Measurements from ENCODE around the gene TMEM121B.
"Not testable (repeated sequence)": the region's sequence is repeated elsewhere in the genome, so short reads cannot be mapped to it uniquely, and the experiment has no call there.

The TMEM121B gene

DNA sequence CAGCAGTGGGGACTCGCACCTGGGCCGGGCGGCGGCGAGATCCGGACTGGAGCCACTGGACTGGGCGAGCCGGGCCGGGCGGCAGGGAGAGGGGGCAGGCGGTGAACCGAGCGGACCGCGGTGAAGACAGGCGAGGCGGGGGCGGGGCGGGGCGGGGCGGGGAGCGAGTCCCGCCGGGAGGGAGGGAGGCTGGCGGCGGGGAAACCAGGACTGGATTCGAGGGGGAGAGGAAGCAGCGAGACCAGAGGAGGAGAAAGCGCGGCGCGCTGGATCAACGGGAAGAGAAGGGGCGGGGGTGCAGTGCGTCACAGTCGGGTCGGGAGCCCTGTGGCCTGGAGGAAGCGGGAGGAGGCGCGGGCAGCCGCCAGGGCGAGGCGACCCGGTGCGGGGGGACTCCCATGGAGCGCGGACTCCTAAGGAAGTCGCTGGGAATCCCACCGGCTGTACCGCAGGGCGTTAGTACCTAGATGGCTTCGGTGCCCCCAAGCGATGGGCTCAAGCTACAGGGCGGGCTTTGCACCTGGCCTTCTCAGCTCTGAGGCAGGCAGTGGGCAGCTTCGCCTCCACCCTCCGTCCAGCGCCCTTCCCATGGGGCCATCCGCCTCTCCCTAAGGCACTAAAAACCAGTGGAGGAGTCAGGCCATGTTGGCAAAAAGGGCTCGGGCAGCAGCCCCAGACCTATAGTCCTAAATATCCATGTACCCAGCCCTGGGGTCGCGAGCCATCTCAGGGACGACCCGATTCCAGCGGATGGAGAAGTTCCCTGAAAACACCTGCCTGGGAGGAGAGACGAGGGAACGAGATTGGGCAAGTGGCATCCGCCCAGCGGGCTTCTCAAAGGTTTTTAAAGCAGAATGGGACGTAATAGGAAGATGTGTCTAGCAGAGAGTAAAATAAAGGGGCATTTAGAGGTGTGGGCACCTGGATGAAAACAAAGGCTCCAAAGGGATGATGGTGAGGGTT, at the start of gene TMEM121B:
Gene TMEM121B (minus strand): TSS at position 128 of the 963 bp plus-strand sequence. CDS start 233 bp downstream, outside the sequence.
- DNase-seq, result no peak

DNA sequence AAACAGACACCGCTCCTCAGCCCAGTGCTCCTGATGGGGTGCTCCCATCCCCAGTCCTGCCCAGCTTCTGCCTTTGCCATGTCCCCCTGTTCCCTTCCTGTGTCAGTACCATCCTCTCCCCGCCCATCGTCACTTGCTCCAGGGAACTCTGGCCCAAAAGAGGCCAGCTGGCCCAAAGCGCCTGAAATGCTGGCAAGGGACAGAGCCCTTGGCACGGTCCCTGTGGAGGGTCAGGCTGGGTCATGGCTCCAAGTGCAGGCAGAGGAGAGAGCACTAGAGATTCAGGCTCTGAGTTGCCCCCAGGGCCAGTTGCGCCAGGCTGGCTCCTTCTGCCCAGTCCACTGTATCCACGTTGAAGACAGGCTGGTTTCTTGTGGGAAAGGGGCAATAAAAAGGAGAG, 46.3 kb upstream of the TMEM121B start:
- no peak for DNase-seq

DNA sequence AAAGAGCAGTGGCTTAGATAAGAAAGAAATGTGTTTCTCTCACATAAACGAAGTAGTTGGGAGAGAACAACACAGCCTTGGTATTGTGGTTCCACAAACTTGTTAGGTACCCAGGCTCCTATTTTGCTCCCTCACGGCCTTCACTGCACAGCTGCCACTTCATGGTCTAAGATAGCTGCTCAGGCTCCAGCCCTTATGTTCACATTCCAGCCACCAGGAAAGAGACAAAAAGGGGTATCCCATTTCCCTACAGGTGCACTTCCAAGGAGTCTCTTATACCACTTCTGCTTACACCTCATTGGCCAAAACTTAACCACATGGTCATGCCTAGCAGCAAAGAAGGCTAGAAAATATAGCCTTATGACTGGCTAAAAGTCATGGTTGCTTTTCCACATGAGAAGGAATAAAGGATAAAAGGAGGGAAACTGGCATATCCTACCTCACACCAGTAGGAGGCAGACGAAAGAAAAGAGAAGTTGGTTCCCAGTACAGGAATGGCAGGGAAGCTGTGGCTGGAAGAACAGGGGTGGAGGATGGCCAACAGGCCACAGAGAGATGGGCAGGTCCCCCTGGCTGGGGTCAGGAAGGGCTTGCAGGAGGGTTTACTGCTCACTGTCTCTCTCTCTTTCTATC, 43.3 kb upstream of the TMEM121B start:
- DNase-seq, result no peak

GRCh38 chr22:17162731-17163130, 41.6 kb upstream of the TMEM121B start:
- no peak for DNase-seq

DNA sequence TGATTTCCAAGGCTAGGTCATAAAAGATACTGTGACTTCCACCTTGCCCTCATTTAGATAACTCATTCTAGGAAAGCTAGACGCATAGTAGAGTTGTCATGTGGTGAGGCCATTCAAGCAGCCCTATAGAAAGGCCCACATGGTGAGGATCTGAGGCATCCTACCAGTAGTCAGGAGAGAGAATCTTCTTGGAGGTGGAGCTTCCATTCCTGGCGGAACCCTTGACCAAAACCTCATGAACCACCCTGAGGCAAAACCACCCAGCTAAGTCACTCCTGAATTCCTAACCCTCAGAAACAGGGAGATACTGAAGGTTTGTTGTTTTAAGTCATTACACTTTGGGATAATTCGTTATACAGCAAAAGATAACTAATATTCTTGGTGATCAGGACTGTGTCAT, 40.8 kb upstream of the TMEM121B start:
- no peak for DNase-seq

DNA sequence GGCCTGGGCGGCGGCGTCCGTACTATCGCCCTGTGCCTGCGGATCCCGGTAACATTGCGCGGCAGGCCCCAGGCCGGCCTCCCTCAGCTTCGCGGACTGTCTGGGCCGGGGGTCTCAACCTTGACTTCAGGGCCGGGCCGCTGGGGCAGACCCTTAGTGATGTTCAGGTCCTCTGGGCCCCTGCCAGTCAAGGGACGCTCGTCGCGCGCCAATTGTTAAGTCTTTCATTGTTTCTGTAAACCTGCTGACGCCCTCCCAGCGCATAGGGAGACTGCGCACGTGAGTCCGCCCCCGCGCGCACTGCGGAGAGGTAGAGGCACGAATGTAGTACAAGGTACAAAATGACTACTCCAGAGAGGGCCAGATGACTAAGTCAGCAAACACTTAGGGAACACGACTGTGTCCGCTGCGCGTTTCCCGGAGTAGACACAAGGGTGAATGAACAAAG, 38.4 kb upstream of the TMEM121B start:
- DNase-seq, result no peak

- peak; percentile 46 for DNase-seq
Observed at GRCh38 chr22:17158568-17159503, 37.7 kb upstream of the TMEM121B start, which contains the start of gene HDHD5. HDHD5 (minus strand) TSS chr22:17159277; CDS start chr22:17159251, 26 bp downstream.

DNA sequence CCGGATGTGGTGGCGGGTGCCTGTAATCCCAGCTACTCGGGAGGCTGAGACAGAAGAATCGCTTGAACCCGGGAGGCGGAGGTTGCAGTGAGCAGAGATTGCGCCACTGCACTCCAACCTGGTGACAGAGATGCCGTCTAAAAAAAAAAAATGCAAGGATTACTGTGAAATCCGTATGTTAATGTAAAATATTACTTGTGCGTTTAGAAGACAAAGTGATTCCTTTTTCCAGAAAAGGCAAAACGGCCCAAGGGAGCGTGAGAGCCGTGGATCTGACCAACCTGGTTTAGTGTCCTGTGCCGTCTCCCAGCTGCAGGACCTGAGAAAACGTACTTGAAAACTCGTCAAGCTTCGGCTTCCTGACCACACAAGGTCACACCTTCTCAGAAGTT, 37.0 kb upstream of the TMEM121B start:
- DNase-seq, result no peak

GRCh38 chr22:17157714-17158113, 36.6 kb upstream of the TMEM121B start:
- DNase-seq, result no peak

- no peak for DNase-seq
Observed at GRCh38 chr22:17155941-17156340, 34.8 kb upstream of the TMEM121B start.

GRCh38 chr22:17152971-17153370, 31.8 kb upstream of the TMEM121B start:
- DNase-seq, result no peak

DNA sequence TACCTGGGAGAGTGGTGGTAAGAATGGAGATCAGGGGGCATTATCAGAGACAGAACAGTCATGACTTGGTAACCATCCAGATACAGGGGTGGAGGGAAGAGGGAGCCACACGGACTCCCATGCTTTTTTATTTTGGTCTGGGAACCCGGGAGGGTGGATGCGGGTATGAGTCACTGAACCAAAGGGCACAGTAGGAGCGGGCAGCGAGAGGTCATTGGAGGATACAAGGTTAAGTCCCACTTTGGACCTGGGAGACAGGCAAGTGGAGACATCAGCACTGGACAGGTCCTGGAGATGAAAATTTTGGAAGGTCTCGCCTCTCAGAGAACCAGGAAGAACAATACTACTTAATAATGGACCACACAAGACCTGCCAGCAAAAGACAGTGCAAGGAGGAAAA, 31.2 kb upstream of the TMEM121B start:
- DNase-seq, result no peak

DNA sequence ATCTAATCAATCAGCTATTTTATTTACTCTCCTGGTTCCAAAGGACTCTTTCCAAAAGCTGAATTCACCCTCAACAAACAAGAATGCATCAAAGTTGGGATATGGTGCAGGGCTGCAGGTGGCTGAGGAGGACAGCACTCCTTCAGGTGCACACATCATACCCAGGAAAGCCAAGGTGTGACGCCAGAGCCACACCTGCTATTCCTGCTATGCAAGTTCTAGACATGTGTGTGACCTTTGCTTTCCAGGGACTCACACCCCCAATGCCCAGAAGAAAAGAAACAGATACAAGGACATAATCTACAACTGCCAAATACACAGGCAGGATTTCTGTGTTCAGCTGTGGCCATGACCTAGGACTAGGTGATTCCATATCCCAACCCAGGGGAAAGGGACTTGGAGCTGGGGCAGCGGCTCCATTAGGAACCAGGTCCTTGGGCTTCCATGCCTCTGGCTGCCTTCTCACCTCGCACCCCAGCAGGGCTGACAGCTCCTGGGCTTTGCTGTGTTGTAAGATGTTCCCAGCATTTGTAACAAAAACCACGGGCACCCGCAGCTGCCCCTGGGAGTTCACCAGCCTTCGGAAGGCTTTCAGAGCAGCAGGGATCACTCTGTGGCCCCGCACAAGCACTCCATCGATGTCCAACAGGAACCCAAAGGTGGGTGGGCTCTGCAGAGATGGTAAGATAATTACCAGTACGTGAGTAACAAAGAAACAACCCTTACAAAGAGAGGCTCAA, 28.1 kb upstream of the TMEM121B start:
- DNase-seq, result no peak

- DNase-seq, result not testable (repeated sequence)
Observed at GRCh38 chr22:17147458-17147857, 26.3 kb upstream of the TMEM121B start.

DNA sequence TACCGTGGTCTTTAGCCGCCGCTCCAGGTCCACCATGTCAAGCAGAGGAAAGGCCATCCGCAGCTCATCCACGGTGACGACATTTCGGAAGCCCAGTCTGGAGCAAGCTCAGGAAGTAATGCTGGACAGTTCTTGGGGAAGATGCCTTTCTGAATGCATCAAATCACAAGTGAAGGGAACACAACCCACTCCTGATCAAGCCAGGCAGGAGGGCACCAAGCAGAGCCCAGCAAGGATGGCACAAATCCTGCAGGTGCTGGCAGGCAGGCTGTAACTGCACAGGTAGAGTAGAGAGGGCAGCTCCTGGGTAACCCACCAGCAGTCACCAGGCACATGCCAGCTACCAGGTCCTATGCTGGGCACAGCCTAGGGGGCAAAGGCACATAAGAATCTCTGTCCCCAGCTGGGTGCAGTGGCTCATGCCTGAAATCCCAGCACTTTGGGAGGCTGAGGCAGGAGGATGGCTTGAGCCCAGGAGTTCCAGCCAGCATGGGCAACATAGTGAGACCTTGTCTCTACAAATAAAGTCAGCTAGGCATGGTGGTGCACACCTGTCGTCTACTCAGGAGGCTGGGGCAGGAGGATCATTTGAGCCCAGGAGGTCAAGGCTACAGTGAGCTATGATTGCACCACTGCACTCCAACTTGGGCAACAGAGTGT, 24.0 kb upstream of the TMEM121B start:
- no peak for DNase-seq

GRCh38 chr22:17143826-17144225, 22.7 kb upstream of the TMEM121B start:
- no peak for DNase-seq

DNA sequence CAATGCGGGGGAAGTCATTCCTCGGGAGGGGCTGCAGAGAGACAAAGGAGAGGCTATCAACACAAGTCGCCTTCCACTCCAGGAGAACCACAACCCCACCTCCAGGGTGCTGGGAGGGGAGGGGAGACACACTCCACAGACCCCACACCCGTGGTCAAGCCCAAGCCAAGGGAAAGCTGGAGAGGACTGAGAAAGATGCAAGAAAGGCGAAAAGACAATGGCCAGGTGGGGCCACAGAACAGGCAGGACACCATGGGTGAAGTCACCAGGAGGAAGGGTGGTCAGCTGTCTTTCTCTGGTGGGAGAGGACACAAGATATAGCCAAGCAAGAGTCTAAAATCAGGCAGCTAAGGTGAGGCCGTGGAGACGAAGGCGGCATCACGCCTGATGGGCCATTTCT, 21.9 kb upstream of the TMEM121B start:
- DNase-seq, result no peak

GRCh38 chr22:17140826-17141766, 19.9 kb upstream of the TMEM121B start:
- DNase-seq, result no peak

GRCh38 chr22:17140022-17140421, 18.9 kb upstream of the TMEM121B start:
- DNase-seq, result no peak

DNA sequence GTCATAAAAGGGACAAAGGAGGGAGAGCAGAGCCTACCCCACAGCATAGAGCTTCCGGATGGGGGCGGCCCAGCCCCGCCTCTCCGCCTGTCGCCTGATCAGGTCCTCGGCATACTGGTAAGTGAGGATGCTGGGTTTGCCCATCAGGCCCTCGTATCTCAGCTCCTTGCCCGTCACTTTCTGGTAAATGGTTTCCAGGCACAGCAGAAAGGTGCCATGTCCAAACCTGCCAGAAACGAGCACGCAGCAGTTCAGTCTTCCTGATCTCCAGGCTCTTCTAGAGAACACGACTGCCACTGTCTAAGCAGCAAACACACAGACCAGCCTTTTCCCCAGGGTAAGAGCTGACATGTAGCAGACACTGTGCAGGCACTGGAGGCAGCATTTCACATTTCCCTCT, 17.4 kb upstream of the TMEM121B start:
- no peak for DNase-seq

Measured in cortex of kidney (tissue), 1 donor.